Measurements from ENCODE around the gene KLK2. TPM values are rescaled to one million over a fixed set of nuclear protein-coding genes. Genes with fewer than 3 reads are reported as not detected.

The KLK2 gene
- total and polyA plus RNA-seq, 2 of the 8 experiments (the other 6 are each of a cell fraction or from before 2014, with no cell fraction given), result 0.20 TPM; not detected in 1

DNA sequence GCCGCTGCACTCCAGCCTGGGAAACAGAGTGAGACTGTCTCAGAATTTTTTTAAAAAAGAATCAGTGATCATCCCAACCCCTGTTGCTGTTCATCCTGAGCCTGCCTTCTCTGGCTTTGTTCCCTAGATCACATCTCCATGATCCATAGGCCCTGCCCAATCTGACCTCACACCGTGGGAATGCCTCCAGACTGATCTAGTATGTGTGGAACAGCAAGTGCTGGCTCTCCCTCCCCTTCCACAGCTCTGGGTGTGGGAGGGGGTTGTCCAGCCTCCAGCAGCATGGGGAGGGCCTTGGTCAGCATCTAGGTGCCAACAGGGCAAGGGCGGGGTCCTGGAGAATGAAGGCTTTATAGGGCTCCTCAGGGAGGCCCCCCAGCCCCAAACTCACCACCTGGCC is at the start of gene KLK2 (continued):
- TF ChIP-seq CHD7 (IDR thresholded peaks at IDR 0.05; ENCODE audit: insufficient replicate concordance, low read length) (no peak), RXRA (IDR thresholded peaks at IDR 0.05; ENCODE audit: insufficient read depth, low read depth, low read length) (no peak), RNF2 (IDR thresholded peaks at IDR 0.05; ENCODE audit: borderline replicate concordance, low read depth, low read length, missing control alignments, poor library complexity, severe bottlenecking) (no peak), SP4 (IDR thresholded peaks at IDR 0.05; ENCODE audit: low read length) (no peak)
